Activated CD8-positive, alpha-beta memory T cell treated with anti-CD3 and anti-CD28 coated beads, Interleukin-2, amount 50 U/mL, for 24 hours (primary cell): ENCODE data around the gene MXRA8.
"Not testable (repeated sequence)": the region's sequence is repeated elsewhere in the genome, so short reads cannot be mapped to it uniquely, and the experiment has no call there.

Experiments used
- DNase-seq: peaks from one replicate; pipeline ENCODE4 v3.0.0-alpha.2; 2020; ENCODE audit errors: extremely low read depth

MXRA8 gene, protein sequence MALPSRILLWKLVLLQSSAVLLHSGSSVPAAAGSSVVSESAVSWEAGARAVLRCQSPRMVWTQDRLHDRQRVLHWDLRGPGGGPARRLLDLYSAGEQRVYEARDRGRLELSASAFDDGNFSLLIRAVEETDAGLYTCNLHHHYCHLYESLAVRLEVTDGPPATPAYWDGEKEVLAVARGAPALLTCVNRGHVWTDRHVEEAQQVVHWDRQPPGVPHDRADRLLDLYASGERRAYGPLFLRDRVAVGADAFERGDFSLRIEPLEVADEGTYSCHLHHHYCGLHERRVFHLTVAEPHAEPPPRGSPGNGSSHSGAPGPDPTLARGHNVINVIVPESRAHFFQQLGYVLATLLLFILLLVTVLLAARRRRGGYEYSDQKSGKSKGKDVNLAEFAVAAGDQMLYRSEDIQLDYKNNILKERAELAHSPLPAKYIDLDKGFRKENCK

GRCh38 chr1:1358433-1359271 lies at the start of gene MXRA8:
Gene MXRA8 (minus strand): TSS chr1:1358555. CDS start chr1:1358504, 51 bp downstream.
- no peak for DNase-seq

DNA sequence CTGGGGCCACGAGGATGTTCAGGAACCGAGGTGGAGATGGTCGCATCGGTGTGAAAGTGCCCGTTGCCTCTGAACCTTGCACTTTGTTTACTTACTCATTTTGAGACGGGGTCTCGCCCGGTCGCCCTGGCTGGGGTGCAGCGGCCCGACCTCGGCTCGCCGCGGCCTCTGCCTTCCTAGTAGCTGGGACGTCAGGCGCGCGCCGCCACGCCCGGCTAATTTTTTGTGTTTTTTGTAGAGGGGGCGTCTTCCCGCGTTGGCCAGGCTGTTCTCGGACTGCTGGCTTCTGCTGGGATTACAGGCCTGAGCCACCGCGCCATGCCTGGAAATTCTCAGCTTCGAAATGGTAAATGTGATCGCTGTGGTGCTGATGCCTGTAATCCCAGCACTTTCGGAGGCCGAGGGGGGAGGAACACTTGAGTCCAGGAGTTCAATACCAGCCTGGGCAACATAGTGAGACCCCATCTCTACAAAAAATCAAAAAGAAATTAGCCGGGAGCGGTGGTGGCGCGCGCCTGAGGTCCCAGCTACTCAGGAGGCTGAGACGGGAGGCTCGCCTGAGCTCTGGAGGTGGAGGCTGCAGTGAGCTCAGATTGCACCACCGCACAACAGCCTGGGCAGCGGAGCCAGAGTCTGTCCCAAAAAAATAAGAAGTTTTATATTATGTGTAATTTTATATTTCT lies 49.4 kb upstream of the MXRA8 start:
- no peak for DNase-seq

DNA sequence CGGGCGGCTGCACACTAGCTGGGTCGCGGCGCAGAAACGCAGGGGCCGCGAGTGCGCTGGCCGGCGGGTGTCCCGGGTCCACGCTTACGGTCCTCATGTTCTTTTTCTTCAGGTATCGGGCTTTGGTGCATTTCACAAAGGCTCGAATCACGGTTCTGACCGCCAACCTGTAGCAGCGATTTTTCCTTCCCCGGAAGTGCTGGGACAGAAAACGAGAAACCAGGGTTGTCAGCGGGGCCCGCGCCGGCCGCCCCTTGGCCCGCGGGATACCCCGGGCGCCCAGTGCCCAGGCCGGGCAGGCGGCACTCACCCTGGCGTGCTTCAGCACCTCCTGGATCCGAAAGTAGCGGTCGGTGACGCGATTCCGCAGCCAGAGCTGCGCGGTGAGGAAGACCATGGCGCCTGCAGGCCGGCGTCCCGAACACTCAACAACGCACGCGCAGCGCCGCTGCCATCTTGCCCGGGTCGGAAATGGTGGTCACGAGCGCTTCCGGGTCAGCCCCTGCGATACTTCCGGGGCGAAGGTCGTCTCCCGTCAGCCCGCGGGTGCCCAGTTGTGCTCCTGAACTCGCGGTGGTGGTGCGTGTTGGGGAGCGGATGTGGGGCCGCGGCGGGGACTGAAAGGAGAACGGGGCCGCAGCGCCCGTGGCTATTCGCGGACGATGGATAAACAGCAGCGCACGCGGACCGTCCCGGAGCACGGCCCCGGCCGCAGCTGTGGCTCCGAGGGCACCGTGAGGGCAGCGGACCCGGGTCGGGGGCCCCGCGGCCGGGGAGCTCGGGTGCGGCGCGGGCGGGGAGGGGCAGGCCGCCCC lies 48.7 kb upstream of the MXRA8 start, which contains the start of gene MRPL20:
TSS of gene MRPL20 (minus strand) at position 473 of the 815 bp plus-strand sequence. CDS start at position 397, 76 bp downstream.
- peak; percentile 94 for DNase-seq

GRCh38 chr1:1406101-1406820 lies 47.9 kb upstream of the MXRA8 start:
- DNase-seq = no peak

- DNase-seq = no peak
These were observed 45.3 kb upstream of the MXRA8 start for GRCh38 chr1:1403653-1404052.

DNA sequence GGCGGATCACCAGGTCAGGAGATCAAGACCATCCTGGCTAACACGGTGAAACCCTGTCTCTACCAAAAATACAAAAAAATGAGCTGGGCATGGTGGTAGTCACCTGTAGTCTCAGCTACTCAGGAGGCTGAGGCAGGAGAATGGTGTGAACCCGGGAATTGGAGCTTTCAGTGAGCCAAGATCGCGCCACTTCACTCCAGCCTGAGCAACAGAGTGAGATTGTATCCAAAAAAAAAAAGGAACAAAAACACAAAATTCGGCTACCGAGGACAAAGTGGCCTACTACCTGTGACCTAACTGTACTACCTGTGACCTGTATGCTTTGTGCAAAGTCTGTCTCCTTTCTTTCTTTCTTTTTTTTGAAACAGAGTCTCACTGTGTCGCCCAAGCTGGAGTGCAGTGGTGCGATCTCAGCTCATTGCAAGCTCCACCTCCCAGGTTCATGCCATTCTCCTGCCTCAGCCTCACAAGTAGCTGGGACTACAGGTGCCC lies 44.6 kb upstream of the MXRA8 start:
- not testable (repeated sequence) for DNase-seq

DNA sequence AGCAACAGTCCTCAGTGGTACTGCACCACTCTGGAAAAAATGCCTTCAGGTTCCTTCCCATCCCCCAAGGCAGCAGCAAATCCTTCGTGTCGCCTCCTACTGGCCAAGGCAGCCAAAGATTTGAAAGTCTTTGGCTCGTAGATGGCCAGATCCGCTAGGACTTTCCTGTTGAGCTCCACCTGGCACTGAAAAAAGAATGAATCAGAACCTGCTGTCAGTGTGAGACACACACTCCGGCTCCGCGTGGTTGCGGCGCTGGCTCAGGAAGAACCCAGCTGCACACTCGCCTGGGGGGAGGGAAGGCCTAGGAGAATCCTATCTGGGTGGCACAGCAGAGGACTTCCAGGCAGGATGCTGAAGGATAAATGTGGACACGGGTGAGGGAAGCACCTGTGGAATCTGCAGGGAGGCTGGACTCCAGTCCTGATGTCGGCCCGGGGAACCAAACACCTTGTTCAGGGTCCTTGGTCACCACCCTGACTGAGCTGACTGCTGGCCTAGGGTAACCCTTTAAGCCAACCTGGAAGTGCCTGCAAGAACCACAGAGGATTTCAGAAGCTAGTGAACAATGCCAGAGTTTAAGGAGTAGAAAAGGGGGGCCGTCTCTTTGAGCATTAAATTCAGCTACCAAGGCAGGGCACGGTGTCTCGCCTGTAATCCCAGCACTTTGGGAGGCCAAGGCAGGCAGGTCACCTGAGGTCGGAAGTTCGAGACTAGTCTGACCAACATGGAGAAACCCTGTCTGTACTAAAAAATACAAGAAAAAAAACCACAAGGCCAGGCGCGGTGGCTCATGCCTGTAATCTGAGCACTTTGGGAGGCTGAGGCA lies 43.9 kb upstream of the MXRA8 start:
- DNase-seq = no peak

- DNase-seq = no peak
These were observed 43.2 kb upstream of the MXRA8 start for GRCh38 chr1:1401457-1402010.

DNA sequence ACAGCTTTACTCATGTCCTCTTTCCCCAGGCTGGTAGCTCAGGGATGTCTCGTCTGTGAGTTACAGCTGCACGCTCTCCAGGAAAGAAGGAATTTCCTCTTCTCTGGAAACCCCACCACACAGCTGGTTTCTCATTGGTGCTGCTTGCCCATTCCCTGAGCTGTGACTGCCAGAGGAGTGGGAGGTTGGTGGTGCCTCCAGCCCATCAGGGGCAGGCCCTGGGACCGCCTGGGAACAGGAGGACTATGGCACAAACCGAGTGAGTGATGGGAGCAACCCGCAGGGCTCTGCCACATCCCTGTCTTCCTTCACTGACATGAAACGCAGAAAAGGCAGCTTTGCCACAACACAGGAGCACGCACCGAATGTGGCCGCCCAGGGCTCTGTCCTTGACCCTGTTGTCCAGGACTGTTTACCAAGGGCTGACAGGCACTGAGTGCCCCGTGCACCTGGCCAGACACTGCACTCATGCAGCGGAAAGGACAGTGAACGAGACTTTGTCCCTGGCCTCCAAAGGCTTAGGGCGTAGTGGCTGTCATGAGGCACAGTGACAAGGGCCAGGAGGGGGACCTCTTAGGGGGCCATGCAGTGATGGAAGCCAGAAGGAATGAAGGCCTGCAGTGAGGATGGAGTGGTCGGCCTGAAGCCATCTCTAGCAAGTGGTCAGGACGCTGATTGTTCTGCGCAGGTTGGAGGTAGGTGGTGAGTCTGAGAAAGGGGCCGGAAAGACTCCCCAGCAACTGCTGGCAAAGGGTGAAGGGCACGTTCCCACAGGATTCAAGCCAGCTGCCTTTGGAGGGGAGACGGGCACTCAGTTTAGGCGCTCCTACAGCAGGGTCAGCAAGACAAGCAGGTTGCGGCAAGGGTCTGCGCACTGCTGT lies 42.5 kb upstream of the MXRA8 start:
- DNase-seq = no peak

GRCh38 chr1:1399872-1400575 lies 41.7 kb upstream of the MXRA8 start:
- no peak for DNase-seq

DNA sequence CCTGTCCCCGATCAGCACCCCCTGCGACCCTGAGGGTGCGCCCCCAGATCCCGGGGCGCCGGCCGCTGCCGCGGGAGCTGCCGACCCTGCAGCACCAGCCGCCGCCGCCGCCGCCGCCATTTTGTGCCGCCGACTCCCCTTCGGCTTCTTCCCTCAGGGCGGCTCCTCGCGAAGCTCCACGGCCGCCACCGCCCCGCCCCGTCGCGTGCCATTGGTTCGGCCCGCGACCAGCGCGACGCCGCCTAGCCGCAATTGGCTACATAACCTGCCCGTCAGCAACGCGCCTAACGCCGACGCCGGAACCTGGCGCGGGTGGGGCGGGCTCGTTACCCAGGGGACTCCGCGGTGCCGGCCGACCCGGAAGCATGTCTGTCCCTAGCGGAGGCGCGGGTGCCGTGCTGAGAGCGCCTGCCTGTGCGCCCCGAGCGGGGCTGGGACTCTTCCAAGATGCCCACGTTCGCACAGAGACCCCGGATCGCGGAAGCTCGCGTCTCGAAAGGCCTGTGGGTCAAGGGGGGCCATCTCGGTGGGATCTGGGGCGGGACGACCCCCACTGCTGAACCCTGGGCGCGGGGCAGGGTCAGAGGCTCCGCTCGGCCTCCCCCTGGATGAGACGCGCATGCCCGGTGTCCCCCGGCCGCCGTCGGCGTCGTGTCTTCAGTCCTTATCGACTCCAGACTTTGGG lies 41.0 kb upstream of the MXRA8 start, which contains the start of gene CCNL2:
TSS of gene CCNL2 (minus strand) at position 149 of the 685 bp plus-strand sequence. CDS start at position 120, 29 bp downstream.
- DNase-seq = peak; percentile 97

GRCh38 chr1:1398677-1399186 lies 40.4 kb upstream of the MXRA8 start:
- DNase-seq = no peak

GRCh38 chr1:1397839-1398523 lies 39.6 kb upstream of the MXRA8 start:
- DNase-seq = no peak

GRCh38 chr1:1395166-1395565 lies 36.8 kb upstream of the MXRA8 start:
- no peak for DNase-seq

DNA sequence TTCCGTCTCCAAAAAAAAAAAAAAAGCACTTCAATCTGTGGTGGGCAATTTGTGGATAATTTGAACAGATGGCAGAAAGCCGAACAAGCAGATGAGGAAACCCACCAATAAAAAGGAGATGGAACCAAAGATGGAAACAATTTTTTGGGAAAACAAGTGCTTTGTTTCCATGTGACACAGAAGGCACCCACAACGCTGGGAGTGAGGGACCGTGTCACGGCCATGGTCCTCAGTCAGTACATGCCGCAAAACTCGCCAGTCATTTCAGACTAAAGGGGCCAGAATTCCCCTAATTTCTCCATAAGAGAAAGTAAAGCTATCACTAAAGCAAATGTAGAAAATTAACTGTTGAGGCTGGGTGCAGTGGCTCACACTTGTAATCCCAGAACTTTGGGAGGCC lies 35.8 kb upstream of the MXRA8 start:
- no peak for DNase-seq

DNA sequence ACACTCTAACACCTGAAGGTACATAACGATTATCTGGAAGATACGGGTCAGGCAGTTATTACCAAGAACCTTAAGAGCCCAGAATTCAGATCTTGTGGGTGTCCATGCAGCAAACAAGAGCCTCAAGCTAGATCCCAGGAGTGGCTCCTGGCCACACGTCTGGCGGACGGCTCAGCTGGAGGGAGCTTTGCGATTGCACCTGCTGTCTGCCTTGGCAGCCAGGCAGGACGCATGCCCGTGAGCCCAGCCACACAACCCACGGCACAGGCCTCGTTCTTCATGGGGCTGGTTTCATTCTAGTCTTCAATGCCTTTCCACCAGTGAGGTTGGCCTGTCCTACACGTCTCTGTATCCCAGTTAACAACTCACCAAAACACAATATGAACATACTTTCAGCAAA lies 35.1 kb upstream of the MXRA8 start:
- DNase-seq = no peak
